GM21576 (cell line): ENCODE results near the gene PNMA8C.
"Not testable (repeated sequence)": the region's sequence is repeated elsewhere in the genome, so short reads cannot be mapped to it uniquely, and the experiment has no call there.

Experiments
- ATAC-seq: cut with Tn5 transposase; IDR thresholded peaks from one replicate; pipeline ENCODE4 v1.9.1; 2021; ENCODE audit warnings: mild to moderate bottlenecking, moderate library complexity; ENCODE audit not compliant: unreplicated experiment

Gene PNMA8C

DNA sequence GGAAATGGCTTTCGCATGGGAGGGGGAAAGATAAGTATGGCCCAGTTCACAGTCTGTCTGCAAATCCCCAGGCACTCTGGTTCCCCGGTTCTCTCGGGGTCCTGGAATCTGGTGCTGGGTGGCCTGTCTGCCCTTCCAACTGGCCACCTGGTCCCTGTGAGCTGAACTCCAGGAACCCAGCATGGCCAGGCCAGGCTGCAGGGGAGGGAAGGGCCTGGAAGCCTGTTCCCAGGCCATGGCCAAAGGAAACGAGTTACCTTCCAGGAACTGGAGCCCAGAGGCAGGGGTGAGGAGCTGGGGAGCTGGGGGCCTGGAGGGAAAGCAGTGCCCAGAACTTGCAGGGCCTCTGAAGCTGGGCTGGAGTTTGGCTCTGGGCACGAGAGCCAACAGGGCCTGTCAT, 19.1 kb upstream of the PNMA8C start:
- no peak for ATAC-seq

DNA sequence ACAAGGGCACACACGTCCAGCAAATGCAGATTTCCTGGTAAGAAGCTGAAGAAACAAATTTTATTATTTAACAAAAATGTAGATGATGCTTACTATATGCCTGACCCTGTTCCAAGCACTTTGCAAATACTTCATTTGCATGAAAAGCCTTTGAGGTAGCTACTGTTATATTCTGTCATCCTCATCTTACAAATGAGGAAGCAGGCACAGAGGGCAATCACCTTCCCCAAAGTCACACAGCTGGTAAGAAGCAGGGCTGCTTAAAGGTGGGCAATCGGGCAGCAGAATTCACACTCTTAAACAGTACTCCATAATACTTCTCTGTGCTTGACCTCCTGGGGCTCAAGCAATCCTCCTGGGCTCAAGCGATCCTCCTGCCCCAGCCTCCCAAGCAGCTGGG, 18.3 kb upstream of the PNMA8C start:
- ATAC-seq, result no peak

DNA sequence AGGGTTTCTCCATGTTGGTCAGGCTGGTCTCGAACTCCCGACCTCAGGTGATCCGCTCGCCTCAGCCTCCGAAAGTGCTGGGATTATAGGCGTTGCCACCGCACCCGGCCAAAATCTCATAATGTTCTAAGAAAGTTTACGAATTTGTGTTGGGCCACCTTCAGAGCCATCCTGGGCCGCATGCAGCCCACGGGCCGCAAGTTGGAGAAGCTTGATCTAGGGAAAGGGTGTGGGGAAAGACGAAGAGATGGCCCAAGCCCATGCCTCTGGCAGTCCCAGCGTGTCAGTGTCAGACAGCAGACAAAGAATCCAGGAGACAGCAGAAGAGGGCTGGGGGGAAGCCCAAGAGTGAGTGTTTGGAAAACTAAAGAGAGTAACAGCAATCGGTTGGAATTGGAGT, 17.3 kb upstream of the PNMA8C start:
- ATAC-seq, result no peak

DNA sequence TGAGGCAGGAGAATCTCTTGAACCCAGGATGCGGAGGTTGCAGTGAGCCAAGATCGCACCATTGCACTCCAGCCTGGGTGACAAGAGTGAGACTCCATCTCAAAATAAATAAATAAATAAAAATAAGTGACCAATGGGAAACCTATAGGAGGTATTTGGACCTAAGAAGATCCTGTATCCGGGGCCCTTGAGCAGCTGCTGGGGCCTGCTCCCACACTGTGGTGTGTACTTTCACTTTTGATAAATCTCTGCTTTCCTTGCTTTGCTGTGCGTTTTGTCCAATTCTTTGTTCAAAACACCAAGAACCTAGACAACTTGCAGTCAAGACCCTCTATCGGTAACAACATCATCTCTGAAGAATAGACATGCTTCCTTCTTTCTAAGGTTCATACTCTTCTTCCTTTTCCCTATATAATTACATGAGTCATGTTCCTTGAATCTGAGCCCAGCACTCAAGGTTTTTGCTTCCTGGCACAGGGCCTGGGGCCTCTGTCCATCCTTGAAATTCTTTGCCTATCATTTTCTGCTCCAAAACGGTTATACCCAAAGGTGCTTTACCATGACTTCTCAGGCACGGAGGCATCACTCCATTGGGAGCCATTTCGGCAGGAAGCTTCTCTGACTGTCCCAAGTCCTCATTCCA, 14.2 kb upstream of the PNMA8C start:
- ATAC-seq, result no peak

DNA sequence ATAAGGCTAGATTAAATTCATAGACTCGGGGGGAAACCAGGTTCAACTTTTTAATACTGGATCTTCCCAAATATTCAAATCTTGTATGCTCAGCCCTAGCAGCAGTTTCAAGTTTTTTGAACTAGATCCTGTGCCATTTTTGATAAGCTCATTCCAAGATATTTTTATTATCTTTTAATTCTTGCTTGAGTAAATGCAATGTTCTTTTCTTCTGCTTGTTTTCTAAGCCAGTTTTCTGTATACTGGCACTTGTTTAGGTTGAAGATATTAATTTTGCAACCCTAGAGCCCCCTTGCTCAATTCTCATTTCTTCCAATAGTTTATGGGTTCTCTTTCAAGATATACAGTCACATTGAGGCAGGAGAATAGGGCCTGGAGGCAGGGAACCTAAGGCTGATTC, 13.1 kb upstream of the PNMA8C start:
- ATAC-seq, result no peak

DNA sequence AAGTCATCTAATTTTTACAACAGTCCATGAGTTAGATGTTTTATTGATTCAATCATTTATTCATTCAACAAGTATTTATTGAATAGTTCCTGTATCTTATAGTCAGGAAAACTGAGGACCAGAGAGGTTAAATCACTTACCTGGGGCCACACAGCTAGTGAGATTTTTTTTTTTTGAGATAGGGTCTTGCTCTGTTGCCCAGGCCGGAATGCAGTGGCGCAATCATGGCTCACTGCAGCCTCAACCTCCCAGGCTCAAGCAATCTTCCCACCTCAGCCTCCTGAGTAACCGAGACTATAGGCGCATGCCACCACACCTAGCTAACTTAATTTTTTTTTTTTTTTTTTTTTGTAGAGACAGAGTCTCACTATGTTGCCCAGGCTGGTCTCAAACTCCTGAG, 7.0 kb upstream of the PNMA8C start:
- not testable (repeated sequence) for ATAC-seq

DNA sequence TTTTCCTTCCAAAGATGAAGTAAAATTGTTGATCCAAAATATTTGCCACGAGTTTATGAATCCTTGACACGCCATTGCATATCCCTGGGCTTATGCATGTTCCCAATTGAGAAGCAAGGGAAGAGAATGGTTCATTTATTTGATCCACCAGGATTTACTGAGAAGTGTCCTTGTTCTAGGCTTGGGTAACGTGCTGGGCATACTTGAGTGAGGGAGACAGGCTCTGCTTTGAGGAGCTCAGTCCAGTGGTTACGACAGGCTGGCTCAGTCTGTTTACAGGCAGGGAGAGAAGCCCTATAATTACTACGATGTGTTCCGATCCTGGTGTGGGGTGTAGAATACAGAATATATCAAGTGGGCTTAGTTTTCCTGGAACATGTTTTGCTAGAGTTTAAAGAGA, 6.3 kb upstream of the PNMA8C start:
- no peak for ATAC-seq

DNA sequence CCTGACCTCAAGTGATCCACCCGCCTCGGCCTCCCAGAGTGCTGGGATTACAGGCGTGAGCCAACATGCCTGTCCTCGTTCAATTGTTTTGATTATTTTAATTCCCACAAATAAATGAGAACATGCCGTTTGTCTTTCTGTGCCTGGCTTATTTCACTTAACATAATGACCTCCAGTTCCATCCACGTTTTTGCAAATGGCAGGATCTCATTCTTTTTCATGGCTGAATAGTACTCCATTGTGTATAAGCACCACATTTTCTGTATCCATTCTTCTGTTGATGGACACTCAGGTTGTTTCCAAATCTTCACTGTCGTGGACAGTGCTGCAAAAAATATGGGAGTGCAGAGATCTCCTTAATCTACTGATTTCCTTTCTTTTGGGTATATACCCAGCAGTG, 4.7 kb upstream of the PNMA8C start:
- not testable (repeated sequence) for ATAC-seq

DNA sequence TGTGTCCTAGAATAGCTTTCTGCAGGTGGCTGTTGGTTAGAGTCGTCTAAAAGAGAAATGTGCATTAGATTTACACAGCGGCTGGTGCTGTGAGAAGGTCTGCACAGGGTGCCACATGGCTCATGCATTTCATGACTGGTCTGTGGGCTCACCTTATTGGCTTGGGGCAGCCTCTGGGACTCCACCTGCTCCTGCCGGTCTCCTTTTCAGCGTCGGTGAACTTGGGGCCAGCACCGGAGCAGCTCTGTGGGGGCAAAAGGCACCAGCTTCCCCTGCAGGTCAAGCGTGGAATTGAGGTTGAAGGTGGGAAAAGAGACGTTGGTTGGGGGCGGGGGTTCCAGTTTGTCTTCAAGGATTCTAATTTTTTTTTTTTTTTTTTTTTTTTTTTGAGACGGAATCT, 3.1 kb upstream of the PNMA8C start:
- ATAC-seq, result no peak

DNA sequence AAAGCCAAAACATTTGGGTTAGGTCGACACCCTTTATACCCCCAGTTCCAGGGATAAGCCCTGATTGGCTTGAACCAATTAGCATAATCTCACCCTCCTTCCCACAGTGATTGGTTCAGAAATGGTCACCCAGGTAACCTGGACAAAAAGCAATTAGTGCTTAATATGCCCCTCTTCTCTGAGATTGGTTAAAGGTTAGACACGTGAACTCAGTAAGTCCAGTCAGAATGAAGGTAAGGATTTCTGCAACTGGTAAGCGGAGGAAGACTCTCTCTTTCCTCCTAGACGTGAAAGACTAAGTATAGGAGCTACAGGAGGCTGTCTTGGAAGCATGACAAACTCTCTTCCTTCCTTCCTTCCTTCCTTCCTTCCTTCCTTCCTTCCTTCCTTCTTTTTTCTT, 1.3 kb upstream of the PNMA8C start:
- ATAC-seq, result no peak

DNA sequence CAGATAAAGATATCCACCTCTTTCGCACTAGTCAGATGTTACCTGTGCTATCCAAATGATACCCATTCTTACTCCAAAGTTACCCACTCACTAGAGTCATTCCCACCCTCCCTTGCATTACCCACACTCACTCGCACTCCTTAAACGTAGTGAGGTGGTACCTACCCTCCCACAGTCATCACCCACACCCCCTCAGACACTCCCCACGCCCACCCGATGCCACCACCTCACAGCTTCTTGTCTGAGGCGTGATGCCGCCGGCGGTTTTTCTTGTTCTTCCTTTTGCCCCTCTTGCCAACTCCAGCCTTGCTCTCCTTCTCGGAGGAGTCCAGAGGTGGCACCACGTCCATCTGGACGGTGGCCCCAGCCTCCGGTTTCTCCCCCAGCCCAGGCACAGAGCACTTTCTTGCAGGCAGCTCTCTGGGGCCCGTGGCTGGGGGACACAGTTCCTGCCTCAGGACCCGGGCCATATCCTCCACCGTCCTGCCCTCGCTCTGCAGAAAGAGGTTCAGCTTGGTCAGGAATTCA, 1.2 kb downstream of the PNMA8C start:
- ATAC-seq, result no peak

DNA sequence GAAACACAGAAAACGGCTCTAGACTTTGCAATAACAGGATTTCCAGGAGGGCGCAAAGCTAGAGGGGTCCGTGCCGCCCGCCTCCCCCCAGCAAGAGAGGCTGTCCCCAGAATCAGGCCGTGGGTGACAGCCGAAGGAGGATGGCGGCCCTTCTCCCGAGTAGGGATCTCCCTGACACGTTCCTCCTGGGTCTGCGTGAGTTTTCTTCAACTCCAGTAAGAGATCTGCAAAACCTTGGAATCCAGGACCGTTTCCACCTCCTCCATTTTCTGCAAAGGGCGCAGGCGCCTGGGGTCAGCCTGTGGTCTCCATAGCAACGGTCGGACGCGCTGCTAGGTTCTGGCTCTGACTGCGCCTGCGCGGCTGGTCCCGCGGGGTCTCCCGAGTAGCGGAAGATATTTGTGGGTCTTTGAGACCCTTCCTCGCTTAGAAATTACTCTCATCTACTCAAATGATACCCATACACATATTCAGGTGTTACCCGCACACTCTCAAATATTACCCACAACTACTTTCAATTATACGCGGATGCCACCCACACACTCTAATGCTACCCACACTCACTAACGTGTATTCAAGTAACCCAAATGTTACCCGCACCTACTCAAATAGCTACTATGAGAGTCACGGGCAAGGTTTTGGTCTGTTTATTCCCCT, 2.1 kb downstream of the PNMA8C start:
- ATAC-seq, result no peak

DNA sequence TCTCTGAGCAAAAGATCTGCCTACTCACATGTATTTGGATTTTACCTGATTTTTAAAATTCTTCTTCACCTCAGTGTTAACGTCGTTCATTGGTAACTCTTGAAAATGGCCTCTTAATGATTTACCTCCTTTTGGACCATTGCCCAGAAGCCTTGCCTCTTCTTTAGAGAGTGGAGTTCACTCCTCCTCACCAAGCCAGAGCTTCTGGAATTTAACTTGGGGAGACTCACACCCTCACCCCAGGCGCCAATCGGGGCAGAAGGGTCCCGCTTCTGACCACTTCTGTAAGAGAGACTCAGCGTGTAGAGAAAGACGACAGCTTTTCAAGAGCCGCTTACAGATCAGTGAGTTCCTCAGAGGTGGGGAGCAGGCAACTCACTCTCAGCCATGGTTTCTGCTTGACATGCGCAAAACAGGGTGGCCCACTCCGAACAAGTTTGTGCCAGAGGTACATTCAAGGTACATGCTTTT, 2.7 kb downstream of the PNMA8C start:
- ATAC-seq, result no peak

DNA sequence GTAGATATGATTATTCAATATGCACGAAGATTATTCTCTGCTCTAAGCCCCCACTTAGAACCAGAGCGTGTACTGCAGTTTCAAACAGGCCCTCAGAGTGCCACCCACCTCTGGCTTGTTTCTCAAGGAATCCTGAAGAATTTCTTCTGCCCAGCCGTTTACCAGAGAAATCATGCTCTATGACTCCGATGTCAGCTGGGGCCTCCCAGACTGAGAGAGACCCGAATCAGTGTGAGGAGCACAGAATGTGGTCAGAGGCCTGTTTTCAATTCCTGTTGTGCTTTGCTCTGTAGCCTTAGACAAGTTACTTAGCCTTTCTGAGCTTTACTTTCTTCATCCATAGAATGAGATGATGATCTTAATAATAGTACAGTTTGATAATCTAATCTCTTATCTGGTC, 5.5 kb downstream of the PNMA8C start:
- ATAC-seq, result no peak

DNA sequence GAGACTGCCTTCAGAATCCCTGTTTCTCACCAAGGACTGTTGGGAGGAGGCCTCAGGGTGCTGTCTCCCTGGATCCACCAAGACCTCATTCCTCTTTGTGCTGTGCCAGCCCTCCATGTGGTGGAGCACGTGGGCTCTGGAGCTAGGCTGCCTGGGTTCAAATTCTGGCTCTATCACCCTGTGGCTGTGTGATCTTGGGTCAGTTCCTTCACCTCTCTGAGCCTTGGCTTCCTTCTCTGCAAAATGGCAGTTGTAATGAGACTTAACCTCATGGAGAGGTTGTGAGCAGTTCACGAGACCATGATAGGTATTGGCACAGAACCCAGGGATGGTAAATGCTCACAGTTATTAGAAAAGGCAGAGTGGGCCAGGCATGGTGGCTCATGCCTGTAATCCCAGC, 6.4 kb downstream of the PNMA8C start:
- no peak for ATAC-seq

DNA sequence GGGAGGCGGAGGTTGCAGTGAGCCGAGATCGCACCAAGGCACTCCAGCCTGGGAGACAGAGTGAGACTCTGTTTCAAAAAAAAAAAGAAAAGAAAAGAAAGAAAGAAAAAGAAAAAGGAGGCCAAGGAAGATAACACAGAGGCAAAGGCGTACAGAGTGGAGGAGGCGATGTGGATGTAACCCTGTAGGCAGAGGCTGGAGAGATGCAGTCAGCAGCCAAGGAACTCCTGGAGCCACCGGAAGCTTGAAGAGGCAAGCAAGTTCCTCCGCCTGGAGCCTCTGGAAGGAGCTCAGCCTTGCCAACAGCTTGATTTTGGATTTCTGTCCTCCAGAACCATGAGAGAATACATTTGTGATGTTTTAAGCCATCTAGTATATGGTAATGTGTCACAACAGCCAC, 8.7 kb downstream of the PNMA8C start:
- ATAC-seq, result no peak

DNA sequence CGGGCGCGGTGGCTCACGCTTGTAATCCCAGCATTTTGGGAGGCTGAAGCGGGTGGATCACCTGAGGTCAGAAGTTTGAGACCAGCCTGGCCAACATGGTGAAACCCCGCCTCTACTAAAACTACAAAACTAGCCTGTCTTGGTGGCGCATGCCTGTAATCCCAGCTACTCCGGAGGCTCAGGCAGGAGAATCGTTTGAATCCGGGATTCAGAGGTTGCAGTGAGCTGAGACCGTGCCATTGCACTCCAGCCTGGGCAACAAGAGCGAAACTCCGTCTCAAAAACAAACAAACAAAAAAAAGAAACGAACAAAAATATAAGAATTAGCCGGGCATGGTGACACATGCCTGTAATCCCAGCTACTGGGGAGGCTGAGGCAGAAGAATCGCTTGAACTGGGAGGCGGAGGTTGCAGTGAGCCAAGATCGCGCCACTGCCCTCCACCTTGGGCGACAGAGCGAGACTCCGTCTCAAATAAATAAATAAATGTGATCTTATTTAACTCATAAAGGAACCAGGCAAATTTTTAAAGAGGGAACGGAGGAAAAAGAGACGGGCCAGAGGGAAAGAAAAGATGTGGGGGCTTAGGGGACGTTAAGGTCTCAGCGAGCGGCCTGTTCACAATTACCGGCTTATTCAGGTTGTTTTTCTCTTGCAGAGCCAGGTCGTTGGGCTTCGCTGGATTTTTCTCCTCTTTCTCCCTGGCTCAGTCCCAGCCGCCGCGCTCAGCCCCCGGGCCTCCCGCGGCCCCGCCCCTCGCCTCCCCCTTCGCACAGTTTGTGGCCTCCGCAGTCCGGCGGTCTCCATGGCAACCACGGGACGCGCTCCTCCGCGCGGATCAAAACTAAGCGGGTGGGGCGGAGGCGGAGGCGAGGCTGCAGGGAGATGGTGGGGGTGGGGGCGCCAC, 12.7 kb downstream of the PNMA8C start:
- not testable (repeated sequence) for ATAC-seq

DNA sequence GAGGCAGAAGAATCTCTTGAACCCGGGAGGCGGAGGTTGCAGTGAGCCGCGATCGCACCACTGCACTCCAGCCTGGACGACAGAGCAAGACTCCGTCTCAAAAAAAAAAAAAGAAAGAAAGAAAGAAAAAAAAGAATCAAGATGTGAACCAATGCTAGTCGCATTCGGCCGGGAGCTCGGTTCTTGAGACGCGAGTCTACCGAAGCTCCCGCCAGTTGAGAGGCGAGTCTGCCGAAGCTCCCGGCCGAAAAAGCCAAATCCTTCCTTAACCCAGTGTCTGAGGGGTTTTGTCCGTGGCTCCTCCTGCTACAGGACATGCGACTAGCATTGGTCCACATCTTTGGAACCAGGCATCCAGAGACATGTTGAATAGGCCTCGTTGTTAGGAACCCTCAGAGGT, 13.8 kb downstream of the PNMA8C start:
- ATAC-seq, result not testable (repeated sequence)

DNA sequence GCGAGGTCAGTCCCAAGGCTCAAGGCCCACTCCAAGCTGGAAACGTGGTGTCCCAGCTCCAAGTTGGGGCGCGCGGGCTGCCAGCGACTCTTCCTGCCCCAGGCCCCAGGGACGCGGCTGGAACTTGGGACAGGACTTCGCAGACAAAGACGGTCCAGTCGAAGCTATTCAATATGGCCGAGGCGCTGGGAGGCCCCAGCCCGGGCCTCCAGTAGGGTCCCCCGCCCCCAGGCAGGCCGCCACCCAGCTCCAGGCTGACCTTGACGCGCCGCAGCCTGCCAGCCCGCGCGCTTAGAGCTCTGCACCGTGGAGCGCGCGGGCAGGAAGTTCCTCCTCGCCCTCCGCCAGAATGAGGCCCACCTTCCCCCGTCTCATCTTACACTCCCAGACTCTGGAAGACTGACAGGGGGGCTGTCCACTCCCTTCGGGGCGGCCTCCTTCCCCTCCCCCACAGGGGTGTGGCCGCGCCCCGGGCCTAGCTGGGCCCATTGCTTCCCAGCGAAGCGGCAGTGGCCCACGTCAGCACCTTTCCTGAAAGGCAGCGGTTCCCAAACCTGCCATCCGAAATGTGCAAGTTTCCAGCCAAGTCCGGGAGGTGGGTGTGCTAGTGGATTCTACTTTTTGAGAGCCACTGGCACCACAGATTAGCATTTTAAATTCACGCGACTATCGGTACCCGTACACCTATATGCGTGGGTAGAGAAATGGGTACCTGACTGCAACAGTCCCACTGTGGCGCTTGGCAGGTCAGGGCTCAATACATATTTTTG, 15.3 kb downstream of the PNMA8C start, which contains the start of gene CCDC8:
Gene CCDC8 (minus strand): TSS at position 303 of the 770 bp plus-strand sequence. CDS start 754 bp downstream, outside the sequence.
- ATAC-seq, result no peak

DNA sequence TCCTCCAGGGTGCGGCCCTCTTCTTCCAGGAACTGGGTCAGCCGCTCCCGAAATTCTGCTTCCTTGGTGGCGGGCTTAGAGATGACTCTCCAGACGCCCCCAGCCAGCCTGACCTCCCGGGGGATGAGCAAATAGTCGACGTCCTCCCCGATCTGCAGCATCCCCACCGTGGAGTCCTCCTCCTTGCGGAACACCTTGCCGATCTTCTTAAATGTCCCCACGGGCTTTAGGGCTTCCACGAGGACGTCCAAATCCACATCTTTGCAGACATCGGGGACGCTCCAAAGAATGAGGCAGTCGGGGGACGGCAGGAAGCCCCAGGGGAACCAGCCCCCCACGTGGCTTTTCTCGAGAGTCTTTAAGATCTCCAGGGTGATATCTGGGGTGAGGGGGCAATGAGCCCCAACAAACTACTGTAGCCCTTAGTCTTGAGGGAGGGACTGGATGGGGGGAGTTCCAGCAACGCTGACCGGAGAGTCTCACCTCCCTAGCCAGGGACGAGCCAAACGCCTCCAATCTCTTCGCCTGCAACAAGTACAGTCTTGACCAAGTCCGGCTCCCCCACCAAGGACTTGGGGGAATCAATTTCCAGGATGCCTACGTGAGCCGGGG, 16.0 kb downstream of the PNMA8C start:
- no peak for ATAC-seq
